Testis (tissue), 3 donors: ENCODE data around the gene BAD. TPM values are rescaled to one million over a fixed set of nuclear protein-coding genes. Genes with fewer than 3 reads are reported as not detected.

Experiments used
- DNase-seq: peaks from one replicate; pipeline ENCODE4 v3.0.0-alpha.2; 2019
- H3K27ac ChIP-seq, 2 donors: fragments of 200-600 bp; sonication (generic); one replicate each; pipeline ENCODE4 v1.5.1; 2019
- H3K27me3 ChIP-seq: fragments of 200-600 bp; sonication (generic); one replicate; pipeline ENCODE4 v1.5.1; 2019
- H3K36me3 ChIP-seq: fragments of 200-600 bp; sonication (generic); one replicate; pipeline ENCODE4 v1.5.1; 2017; ENCODE audit warnings: low read depth; ENCODE audit errors: missing control alignments
- H3K4me1 ChIP-seq: fragments of 200-600 bp; sonication (generic); one replicate; pipeline ENCODE4 v1.5.1; 2019
- H3K4me3 ChIP-seq, 2 donors: fragments of 200-600 bp; sonication (generic); one replicate each; pipeline ENCODE4 v1.5.1; 2017 to 2019
- H3K9me3 ChIP-seq: fragments of 200-600 bp; sonication (generic); one replicate; pipeline ENCODE4 v1.5.1; 2017
- POLR2A ChIP-seq: fragments of 450-650 bp; IDR thresholded peaks from one replicate; pipeline ENCODE4 v1.6.1; 2017; ENCODE audit warnings: antibody characterized with exemption, mild to moderate bottlenecking, moderate library complexity
- WGBS, 2 donors: methylation state at CpG; one replicate each; pipeline ENCODE4 v1.1.5; 2018; 5-methylcytosine and 5-hydroxymethylcytosine counted together
- intact Hi-C: fragments of 100-400 bp; cut with DNase I; formaldehyde crosslinking; loops from one replicate; pipeline ENCODE4 v1.15.1; 2023; ENCODE audit warnings: low total_unique reads
- polyA plus RNA-seq: library from polyadenylated mRNA; stranded (reverse); fragments of 350-450 nt; fragmentation: Illumina TruSeq; extraction: RNeasy Lipid Tissue Mini Kit (QIAGEN cat#74804); gene quantifications from one replicate; pipeline ENCODE4 v1.2.3, GENCODE V29; 2014; ENCODE audit warnings: low read depth, low replicate concordance; ENCODE audit not compliant: insufficient read depth
- total RNA-seq, 2 donors: library from RNA; depleted of rRNA; stranded (reverse); fragments of >200 nt; gene quantifications; one replicate each; pipeline ENCODE4 v1.2.3, GENCODE V29; 2016
- TF ChIP-seq, protein P1 (sequence below), 3 experiments: fragments of 450-650 bp in 2 of 3; fragments of 200-600 bp in 1 of 3; sonication (generic) in 1 of 3; IDR thresholded peaks; one replicate each; pipeline ENCODE4 v1.5.1; 2016 to 2019; ENCODE audit warnings: antibody characterized with exemption in 3 of 3, mild to moderate bottlenecking in 2 of 3, moderate library complexity in 1 of 3

BAD gene
- total and polyA plus RNA-seq, 3 donors from 2014 or later = 85.2 to 110 (median 88.7) TPM

DNA sequence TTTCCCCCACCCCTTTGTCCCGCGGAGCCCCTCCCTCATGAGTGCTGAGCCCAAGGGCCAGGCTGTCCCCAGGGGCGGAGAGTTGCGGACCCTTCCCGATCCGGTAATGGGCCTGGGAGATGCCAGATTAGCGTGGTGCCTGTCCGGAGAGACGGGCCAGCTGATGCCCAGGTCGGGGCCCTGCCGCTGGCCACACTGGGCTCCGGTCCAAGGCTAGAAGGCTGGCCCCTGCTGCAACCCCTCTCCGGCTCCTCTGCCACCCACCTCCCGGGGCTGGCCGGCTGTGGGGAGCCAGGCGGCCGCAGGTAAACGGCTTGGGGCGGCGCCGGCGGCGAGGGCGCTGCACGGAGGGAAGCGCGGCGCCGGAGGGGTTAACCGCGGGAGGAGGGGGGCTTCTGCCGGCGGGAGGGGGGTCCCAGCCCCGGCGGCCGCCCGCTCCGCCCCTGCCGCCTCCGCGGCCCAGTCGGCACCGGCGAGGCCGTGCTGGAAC is 6.8 kb upstream of the BAD start, which contains the start of gene KCNK4:
KCNK4 (plus strand) TSS at position 41 of the 490 bp plus-strand sequence. CDS start 1,717 bp downstream, outside the sequence.
- H3K36me3 ChIP-seq = no peaks in the 10 kb centered on the region
- WGBS, 2 donors = 3 to 10% methylated on average over 2 to 34 of the region's 45 CpGs
- intact Hi-C loops = loop anchor here (10.0 kb wide), 1 partner anchor 87 kb away; the partner anchor contains the start of gene FERMT3
- peaks cover 23% of the 10 kb centered on the region for H3K4me1 ChIP-seq
- DNase-seq = no peak
- H3K9me3 ChIP-seq = no peaks in the 10 kb centered on the region
- TF ChIP-seq POLR2A = no peak
- TF ChIP-seq, protein P1, sequence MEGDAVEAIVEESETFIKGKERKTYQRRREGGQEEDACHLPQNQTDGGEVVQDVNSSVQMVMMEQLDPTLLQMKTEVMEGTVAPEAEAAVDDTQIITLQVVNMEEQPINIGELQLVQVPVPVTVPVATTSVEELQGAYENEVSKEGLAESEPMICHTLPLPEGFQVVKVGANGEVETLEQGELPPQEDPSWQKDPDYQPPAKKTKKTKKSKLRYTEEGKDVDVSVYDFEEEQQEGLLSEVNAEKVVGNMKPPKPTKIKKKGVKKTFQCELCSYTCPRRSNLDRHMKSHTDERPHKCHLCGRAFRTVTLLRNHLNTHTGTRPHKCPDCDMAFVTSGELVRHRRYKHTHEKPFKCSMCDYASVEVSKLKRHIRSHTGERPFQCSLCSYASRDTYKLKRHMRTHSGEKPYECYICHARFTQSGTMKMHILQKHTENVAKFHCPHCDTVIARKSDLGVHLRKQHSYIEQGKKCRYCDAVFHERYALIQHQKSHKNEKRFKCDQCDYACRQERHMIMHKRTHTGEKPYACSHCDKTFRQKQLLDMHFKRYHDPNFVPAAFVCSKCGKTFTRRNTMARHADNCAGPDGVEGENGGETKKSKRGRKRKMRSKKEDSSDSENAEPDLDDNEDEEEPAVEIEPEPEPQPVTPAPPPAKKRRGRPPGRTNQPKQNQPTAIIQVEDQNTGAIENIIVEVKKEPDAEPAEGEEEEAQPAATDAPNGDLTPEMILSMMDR (IDR thresholded peaks at IDR 0.05) = no peak
- peak within 1 kb of the TSS; percentile 34 to 38 for H3K4me3 ChIP-seq
- H3K27ac ChIP-seq = no peak within 1 kb of the TSS
- H3K27me3 ChIP-seq = no peaks in the 10 kb centered on the region

DNA sequence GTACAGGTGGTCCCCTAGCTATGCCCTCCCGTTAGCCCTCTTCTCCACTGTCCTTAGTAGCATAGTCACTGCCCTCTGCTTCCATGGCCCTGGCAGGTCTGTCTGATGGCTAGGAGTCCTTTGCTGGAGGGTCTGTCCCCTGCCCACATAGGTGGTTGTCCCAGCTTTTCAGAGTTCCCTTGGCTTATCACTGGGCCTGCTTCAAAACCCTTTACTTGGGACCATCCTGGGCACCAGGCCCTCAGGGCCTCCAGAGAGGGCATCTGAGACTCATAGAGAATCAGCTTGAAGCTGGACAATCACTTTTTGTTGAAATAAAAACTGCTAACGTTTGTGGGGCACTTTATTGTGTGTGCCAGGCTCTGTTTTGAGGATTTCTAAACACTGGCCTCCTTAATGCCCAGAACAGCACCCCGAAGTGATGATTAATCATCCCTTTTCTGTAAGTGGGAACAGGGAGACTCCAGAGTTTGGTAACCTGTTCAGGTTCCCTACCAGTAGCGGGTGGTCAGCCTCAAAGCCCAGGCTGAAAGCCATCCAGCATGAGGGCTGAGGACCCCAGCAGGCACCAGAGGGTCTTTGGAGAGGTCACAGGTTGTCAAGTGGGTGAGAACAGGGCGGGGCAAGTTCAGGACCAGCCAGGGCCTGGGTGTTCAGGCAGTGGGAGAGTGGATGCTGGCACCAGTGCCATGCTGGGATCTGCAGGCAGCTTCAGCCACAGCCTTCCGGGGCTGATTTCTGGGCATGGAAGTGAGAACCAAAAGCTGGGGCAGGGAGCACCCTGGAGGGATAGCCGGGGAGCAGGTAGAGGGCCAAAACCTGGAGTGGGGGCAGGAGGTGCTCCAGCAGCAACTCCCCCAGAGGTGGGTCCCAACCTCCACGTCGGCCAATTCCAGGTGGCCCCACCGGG is 6.1 kb upstream of the BAD start:
- no peak for DNase-seq
- Histone ChIP-seq H3K27ac (no peak overlapping the region), H3K4me1 (peaks cover 28% of the 10 kb centered on the region), H3K27me3 (no peaks in the 10 kb centered on the region), H3K9me3 (no peaks in the 10 kb centered on the region), H3K4me3 (peak overlapping the region in 1 of 2 donors; percentile 38), H3K36me3 (no peaks in the 10 kb centered on the region)
- 34 to 52% methylated on average over 7 to 10 of the region's 10 CpGs for WGBS, 2 donors
- TF ChIP-seq POLR2A = no peak
- TF ChIP-seq, protein P1 (IDR thresholded peaks at IDR 0.05) = no peak
- intact Hi-C loops = loop anchor here (10.0 kb wide), 1 partner anchor 86 kb away; the partner anchor contains the start of gene FERMT3

DNA sequence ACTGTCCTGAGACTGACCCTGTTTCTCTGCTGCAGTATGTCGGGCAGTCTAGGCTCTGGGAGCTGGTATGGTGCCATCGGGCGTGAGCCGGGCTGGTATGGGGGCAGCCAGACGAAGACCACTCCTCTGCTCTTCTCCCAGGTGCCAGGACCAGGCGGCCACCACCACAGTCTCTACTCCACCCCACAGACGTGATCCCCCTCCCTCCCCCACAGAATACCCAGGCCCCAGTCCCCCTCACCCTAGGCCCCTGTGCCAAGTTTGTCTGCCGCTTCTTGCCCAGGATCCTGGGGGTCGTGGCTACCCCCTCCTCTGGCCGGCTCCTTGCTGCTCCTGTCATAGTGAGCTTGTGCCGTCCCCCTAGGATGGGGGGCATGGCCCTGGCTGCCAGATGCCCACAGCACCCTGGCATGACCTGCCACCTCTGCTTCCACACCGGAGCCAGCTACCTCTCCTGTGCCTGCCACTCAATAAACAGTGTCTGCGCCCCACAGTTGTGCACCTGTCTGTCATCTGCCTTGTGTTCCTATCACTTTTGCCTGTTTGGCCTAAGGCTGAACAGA is 4.6 kb upstream of the BAD start:
- no peak for DNase-seq
- Histone ChIP-seq H3K27ac (no peak overlapping the region), H3K4me1 (peaks cover 21% of the 10 kb centered on the region), H3K9me3 (no peaks in the 10 kb centered on the region), H3K27me3 (no peaks in the 10 kb centered on the region), H3K4me3 (no peak overlapping the region), H3K36me3 (no peaks in the 10 kb centered on the region)
- TF ChIP-seq POLR2A = no peak
- TF ChIP-seq, protein P1 (IDR thresholded peaks at IDR 0.05) = no peak
- intact Hi-C loops = no loop called here
- WGBS, 2 donors = 94 to 95% methylated on average over 13 of the region's 13 CpGs

DNA sequence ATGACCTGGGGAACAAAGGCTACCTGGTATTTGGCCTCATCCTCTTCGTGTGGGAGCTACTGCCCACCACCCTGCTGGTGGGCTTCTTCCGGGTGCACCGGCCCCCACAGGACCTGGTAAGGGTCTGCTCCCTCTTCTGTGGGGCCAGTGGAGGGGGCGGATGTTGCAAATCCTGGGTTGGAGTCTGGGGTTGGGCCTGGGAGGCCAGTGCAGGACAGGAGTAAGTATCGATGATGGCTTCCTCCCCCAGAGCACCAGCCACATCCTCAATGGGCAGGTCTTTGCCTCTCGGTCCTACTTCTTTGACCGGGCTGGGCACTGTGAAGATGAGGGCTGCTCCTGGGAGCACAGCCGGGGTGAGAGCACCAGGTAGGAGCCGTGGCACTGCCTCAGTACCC is 3.9 kb upstream of the BAD start:
- WGBS, 2 donors = 83 to 89% methylated on average over 4 to 9 of the region's 9 CpGs
- no peak for DNase-seq
- TF ChIP-seq, protein P1 (IDR thresholded peaks at IDR 0.05) = no peak
- no peak for TF ChIP-seq POLR2A

More for the DNA sequence above, 3.9 kb upstream of the BAD start:
- H3K9me3 ChIP-seq = no peaks in the 10 kb centered on the region
- no peak overlapping the region for H3K27ac ChIP-seq
- no peaks in the 10 kb centered on the region for H3K36me3 ChIP-seq
- peaks cover 28% of the 10 kb centered on the region for H3K4me1 ChIP-seq
- intact Hi-C loops = no loop called here
- no peak overlapping the region for H3K4me3 ChIP-seq
- no peaks in the 10 kb centered on the region for H3K27me3 ChIP-seq
